H1 (cell line): Measurements from ENCODE around the gene ADAM12. TPM values are rescaled to one million over a fixed set of nuclear protein-coding genes. Genes with fewer than 3 reads are reported as not detected.

Source experiments
- CTCF ChIA-PET: fragments of 300-600 bp; sonication (Branson Sonifier 250); formaldehyde crosslinking; loops from one replicate; lab custom pipeline; 2021; ENCODE audit not compliant: partially characterized antibody; lab: Charles Lee
- POLR2A ChIA-PET: fragments of 300-600 bp; sonication (Branson Sonifier 250); formaldehyde crosslinking; loops from one replicate; lab custom pipeline; 2021; ENCODE audit warnings: inconsistent platforms; ENCODE audit not compliant: partially characterized antibody; lab: Charles Lee
- DNase-seq, 2 experiments: peaks; one replicate each; pipeline versions ENCODE4 v3.0.0 to v3.0.0-alpha.2; 2010 to 2022; ENCODE audit warnings: low spot score in 2 of 2, low read depth in 1 of 2, mixed read lengths in 1 of 2
- FAIRE-seq: peaks from 2 replicates; lab custom pipeline; 2011; peaks lifted over from hg19 to GRCh38; lab: Jason Lieb, UNC
- H2AFZ ChIP-seq: 2 replicates; pipeline ENCODE4 v1.8.1; 2012; ENCODE audit warnings: low read length, inconsistent platforms
- H2AK5ac ChIP-seq: 2 replicates; pipeline ENCODE4 v1.6.1; 2013; ENCODE audit warnings: low read depth, low read length
- H2BK120ac ChIP-seq: replicated peaks from 2 replicates; pipeline ENCODE3; 2013; ENCODE audit warnings: low read depth, low read length, inconsistent platforms
- H2BK12ac ChIP-seq: 2 replicates; pipeline ENCODE4 v1.6.1; 2013; ENCODE audit warnings: low read depth, low read length
- H2BK15ac ChIP-seq: 2 replicates; pipeline ENCODE4 v1.6.1; 2013; ENCODE audit warnings: low read length
- H2BK20ac ChIP-seq: 2 replicates; pipeline ENCODE4 v1.6.1; 2013; ENCODE audit warnings: low read length
- H2BK5ac ChIP-seq: 2 replicates; pipeline ENCODE4 v1.6.1; 2013; ENCODE audit warnings: low read depth, low read length
- H3K14ac ChIP-seq: 2 replicates; pipeline ENCODE4 v1.6.1; 2013; ENCODE audit warnings: inconsistent platforms; ENCODE audit not compliant: insufficient read length
- H3K18ac ChIP-seq: 2 replicates; pipeline ENCODE4 v1.6.1; 2013; ENCODE audit warnings: low read length; ENCODE audit errors: extremely low read depth
- H3K23ac ChIP-seq: 2 replicates; pipeline ENCODE4 v1.6.1; 2013; ENCODE audit warnings: inconsistent platforms; ENCODE audit not compliant: insufficient read length
- H3K23me2 ChIP-seq: 2 replicates; pipeline ENCODE4 v1.6.1; 2013; ENCODE audit warnings: low read depth, low read length
- H3K27ac ChIP-seq: 2 replicates; pipeline ENCODE4 v1.6.1; 2011; ENCODE audit warnings: low read depth, low read length, inconsistent platforms
- H3K27me3 ChIP-seq, 4 experiments: replicated peaks in 1 of 4; 1 replicate in 1 of 4; 2 replicates in 3 of 4; pipeline versions ENCODE4 v1.6.1 to v1.8.1; 2011 to 2013; ENCODE audit warnings: low read length in 3 of 4, mild to moderate bottlenecking in 3 of 4, inconsistent platforms in 2 of 4, mixed read lengths in 2 of 4, moderate library complexity in 1 of 4; ENCODE audit not compliant: control insufficient read depth in 3 of 4, insufficient read depth in 3 of 4; ENCODE audit errors: extremely low read depth in 1 of 4
- H3K36me3 ChIP-seq, 4 experiments: 2 replicates each; pipeline versions ENCODE4 v1.6.1 to v1.8.1; 2011 to 2013; ENCODE audit warnings: mild to moderate bottlenecking in 4 of 4, low read length in 3 of 4, moderate library complexity in 2 of 4, control low read depth in 1 of 4, inconsistent platforms in 1 of 4; ENCODE audit not compliant: insufficient read depth in 4 of 4, control insufficient read depth in 2 of 4
- H3K4ac ChIP-seq: replicated peaks from 2 replicates; pipeline ENCODE3; 2013; ENCODE audit warnings: low read length, low read depth, mixed read lengths, inconsistent platforms; ENCODE audit not compliant: insufficient read length
- H3K4me1 ChIP-seq, 4 experiments: replicated peaks in 1 of 4; 1 replicate in 1 of 4; 2 replicates in 3 of 4; pipeline versions ENCODE4 v1.6.1 to v1.8.1; 2011 to 2013; ENCODE audit warnings: low read length in 3 of 4, inconsistent platforms in 2 of 4, mixed read lengths in 1 of 4; ENCODE audit not compliant: insufficient read depth in 4 of 4, control insufficient read depth in 3 of 4
- H3K4me2 ChIP-seq, 2 experiments: 2 replicates each; pipeline versions ENCODE4 v1.6.1 to v1.8.1; 2011 to 2013; ENCODE audit warnings: low read depth in 2 of 2, low read length in 2 of 2, control low read depth in 1 of 2, inconsistent platforms in 1 of 2, mild to moderate bottlenecking in 1 of 2; ENCODE audit not compliant: insufficient read depth in 1 of 2
- H3K4me3 ChIP-seq, 4 experiments: fragments of 200-600, 300-600 bp in 1 of 4; sonication (generic), shearing (Covaris generic), sonication (Bioruptor Twin) in 1 of 4; 2 replicates each; pipeline versions ENCODE4 v1.5.1 to v1.8.1; 2011 to 2016; ENCODE audit warnings: low read length in 4 of 4, low read depth in 3 of 4, control low read depth in 2 of 4, inconsistent platforms in 2 of 4, mild to moderate bottlenecking in 2 of 4, mixed read lengths in 1 of 4, moderate library complexity in 1 of 4; ENCODE audit not compliant: insufficient read depth in 2 of 4; ENCODE audit errors: extremely low read depth in 1 of 4
- H3K56ac ChIP-seq: replicated peaks from 2 replicates; pipeline ENCODE3; 2013; ENCODE audit warnings: low read depth, mild to moderate bottlenecking, mixed read lengths, low read length, inconsistent platforms; ENCODE audit not compliant: insufficient read length
- H3K79me1 ChIP-seq: 2 replicates; pipeline ENCODE4 v1.6.1; 2013; ENCODE audit warnings: low read depth, low read length, control low read depth
- H3K79me2 ChIP-seq, 2 experiments: 2 replicates each; pipeline versions ENCODE4 v1.6.1 to v1.8.1; 2012 to 2013; ENCODE audit warnings: low read length in 2 of 2, mild to moderate bottlenecking in 2 of 2, inconsistent platforms in 1 of 2; ENCODE audit not compliant: insufficient read depth in 2 of 2, control insufficient read depth in 1 of 2
- H3K9ac ChIP-seq, 4 experiments: replicated peaks in 1 of 4; 1 replicate in 1 of 4; 2 replicates in 3 of 4; pipeline versions ENCODE4 v1.6.1 to v1.8.1; 2011 to 2013; ENCODE audit warnings: low read depth in 3 of 4, low read length in 3 of 4, control low read depth in 2 of 4, mild to moderate bottlenecking in 2 of 4, moderate library complexity in 2 of 4, inconsistent platforms in 1 of 4; ENCODE audit errors: extremely low read depth in 1 of 4
- H3K9me3 ChIP-seq, 2 experiments: 2 replicates each; pipeline versions ENCODE4 v1.6.1 to v1.8.1; 2012 to 2013; ENCODE audit warnings: mild to moderate bottlenecking in 2 of 2, moderate library complexity in 2 of 2, control low read depth in 1 of 2, inconsistent platforms in 1 of 2, low read depth in 1 of 2, low read length in 1 of 2, mixed read lengths in 1 of 2; ENCODE audit not compliant: insufficient read depth in 2 of 2
- H4K20me1 ChIP-seq, 2 experiments: replicated peaks in 1 of 2; 2 replicates each; pipeline versions ENCODE3 to v1.8.1; 2011 to 2013; ENCODE audit warnings: inconsistent platforms in 2 of 2, low read length in 2 of 2, mild to moderate bottlenecking in 1 of 2; ENCODE audit not compliant: insufficient read depth in 2 of 2, control insufficient read depth in 1 of 2
- H4K5ac ChIP-seq: 2 replicates; pipeline ENCODE4 v1.6.1; 2013; ENCODE audit warnings: low read length, low read depth, mixed read lengths, inconsistent platforms; ENCODE audit not compliant: insufficient read length
- H4K8ac ChIP-seq: 2 replicates; pipeline ENCODE4 v1.8.0; 2013; ENCODE audit warnings: mild to moderate bottlenecking, moderate library complexity, low read length, inconsistent platforms; ENCODE audit not compliant: insufficient read depth; ENCODE audit errors: extremely low read depth
- H4K91ac ChIP-seq: replicated peaks from 2 replicates; pipeline ENCODE3; 2013; ENCODE audit warnings: low read length, mixed read lengths, inconsistent platforms; ENCODE audit not compliant: insufficient read length
- EZH2 ChIP-seq: fragments of 200-600 bp; sonication (generic); IDR thresholded peaks from 2 replicates; pipeline ENCODE4 v1.7.1; 2012; ENCODE audit warnings: low read depth, mild to moderate bottlenecking, moderate library complexity, low read length, inconsistent platforms; ENCODE audit not compliant: severe bottlenecking
- JUN ChIP-seq: IDR thresholded peaks from 2 replicates; pipeline ENCODE4 v1.6.1; 2011; ENCODE audit warnings: low read depth, mild to moderate bottlenecking, improper control_type of control experiment, low read length
- JUND ChIP-seq: IDR thresholded peaks from 2 replicates; pipeline ENCODE4 v1.6.1; 2011; ENCODE audit warnings: mild to moderate bottlenecking, improper control_type of control experiment, low read length
- MAFK ChIP-seq: IDR thresholded peaks from 2 replicates; pipeline ENCODE4 v1.6.1; 2012; ENCODE audit warnings: low read depth, mild to moderate bottlenecking, improper control_type of control experiment, low read length
- SIRT6 ChIP-seq: IDR thresholded peaks from one replicate; pipeline ENCODE4 v1.7.1; 2012; ENCODE audit warnings: low read length, inconsistent platforms
- SUZ12 ChIP-seq: fragments of 200-600 bp; sonication (generic); IDR thresholded peaks from 2 replicates; pipeline ENCODE4 v1.6.1; 2012; ENCODE audit warnings: mild to moderate bottlenecking, inconsistent platforms, low read length, moderate library complexity, mixed read lengths
- TAF1 ChIP-seq: IDR thresholded peaks from 2 replicates; pipeline ENCODE4 v1.6.1; 2011; ENCODE audit warnings: mild to moderate bottlenecking, low read depth, low read length
- WGBS, 2 experiments: shearing (Covaris generic) in 1 of 2; methylation state at CpG; one replicate each; pipeline versions ENCODE4 v1.1.6 to v1.1.7; 2013 to 2015; ENCODE audit warnings: low lambda C conversion rate in 2 of 2, mixed read lengths in 2 of 2, inconsistent platforms in 1 of 2, low coverage in 1 of 2, missing lambda C conversion rate in 1 of 2; ENCODE audit not compliant: insufficient replicate concordance in 2 of 2, insufficient coverage in 1 of 2, insufficient read length in 1 of 2; ENCODE audit errors: extremely low coverage in 1 of 2, missing lambda C conversion rate in 1 of 2; 5-methylcytosine and 5-hydroxymethylcytosine counted together
- polyA plus RNA-seq, 7 experiments: library from polyadenylated mRNA; depleted of rRNA in 3 of 7; stranded (reverse) in 5 of 7; unstranded in 2 of 7; fragments of >200 nt in 5 of 7; fragments of 200-250 nt in 2 of 7; gene quantifications; 1 replicate in 5 of 7; 2 replicates in 1 of 7; 4 replicates in 1 of 7; pipeline versions ENCODE4 v1.2.1 to v1.2.3, GENCODE V29; 2011 to 2013; ENCODE audit warnings: missing spikeins in 2 of 7, mixed read lengths in 2 of 7
- total RNA-seq: library from RNA; stranded (reverse); fragmentation: NEBNext Ultra II Directional; extraction: Animal tissue kit (Norgen Biotek cat#: 25700); gene quantifications from 2 replicates; pipeline ENCODE4 v1.2.1, GENCODE V29; 2021

Gene ADAM12
- total and polyA plus RNA-seq, 2 of the 8 experiments (the other 6 are each of a cell fraction or from before 2014, with no cell fraction given) = 0.07 to 0.17 TPM

DNA sequence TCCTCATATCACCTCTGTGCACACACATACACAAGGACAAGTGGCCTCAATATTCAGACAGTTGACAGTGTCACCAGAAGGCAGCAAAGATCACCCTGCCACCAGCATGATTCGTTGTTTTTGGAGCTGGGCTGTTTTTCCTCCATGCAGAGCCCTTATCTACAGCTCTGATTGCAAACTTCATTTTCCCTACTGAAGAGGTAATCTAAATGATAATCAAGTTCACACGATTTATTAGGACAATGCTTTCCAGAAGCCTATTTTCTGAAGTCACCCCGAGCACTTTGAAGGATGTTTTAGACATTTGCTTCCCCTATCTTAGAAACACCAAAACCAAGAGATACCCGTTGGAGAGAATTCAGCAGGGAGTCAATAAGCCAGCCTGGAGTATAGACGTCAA is 46.0 kb upstream of the ADAM12 start:
- DNase-seq = no peak
- ChIA-PET CTCF (no interaction called here), POLR2A (no interaction called here)
- Histone ChIP-seq H2BK15ac (no peak overlapping the region), H4K5ac (no peak overlapping the region), H3K27ac (no peak overlapping the region), H2AFZ (no peak overlapping the region), H3K23me2 (no peaks in the 10 kb centered on the region), H3K4me3 (no peak overlapping the region), H2BK120ac (no peak overlapping the region), H3K9ac (no peak overlapping the region), H3K56ac (no peak overlapping the region), H3K79me2 (no peaks in the 10 kb centered on the region), H3K36me3 (no peaks in the 10 kb centered on the region), H3K4ac (no peak overlapping the region), H3K18ac (no peak overlapping the region), H3K9me3 (no peaks in the 10 kb centered on the region), H3K14ac (no peak overlapping the region), H3K23ac (no peak overlapping the region), H3K4me1 (no peaks in the 10 kb centered on the region), H2BK20ac (no peak overlapping the region), H3K27me3 (no peaks in the 10 kb centered on the region), H4K20me1 (no peaks in the 10 kb centered on the region), H3K4me2 (no peak overlapping the region), H2AK5ac (no peak overlapping the region), H3K79me1 (no peaks in the 10 kb centered on the region), H4K8ac (no peak overlapping the region), H2BK12ac (no peak overlapping the region), H2BK5ac (no peak overlapping the region), H4K91ac (no peak overlapping the region)
- FAIRE-seq = no peak
- TF ChIP-seq SIRT6 (no peak), EZH2 (no peak), JUN (no peak), TAF1 (no peak), JUND (no peak), SUZ12 (no peak), MAFK (no peak)
- 88% methylated on average over 5 of the region's 5 CpGs; no CpG with 5 or more reads in 1 of the 2 experiments for WGBS, 2 experiments
